ENCODE data around the gene LNX1. TPM values are rescaled to one million over a fixed set of nuclear protein-coding genes. Genes with fewer than 3 reads are reported as not detected.

The LNX1 gene
- total and polyA plus RNA-seq, 2 donors, result 1.6 to 6.4 TPM

- Histone ChIP-seq H3K36me3 (ENCODE audit: control insufficient read depth in 2 of 2, insufficient read depth in 2 of 2, low read length in 1 of 2) (no peaks in the 10 kb centered on the region), H3K27ac (ENCODE audit: low read depth in 1 of 2, low read length in 1 of 2) (no peak overlapping the region), H3K4me3 (ENCODE audit: low read length in 2 of 2) (no peak overlapping the region), H3K27me3 (ENCODE audit: control insufficient read depth in 2 of 2, insufficient read depth in 1 of 2, low read length in 1 of 2) (no peaks in the 10 kb centered on the region), H3K9me3 (ENCODE audit: control insufficient read depth in 2 of 2, insufficient read depth in 1 of 2, low read length in 1 of 2) (no peaks in the 10 kb centered on the region), H3K4me1 (ENCODE audit: control insufficient read depth in 2 of 2, insufficient read depth in 2 of 2, low read length in 2 of 2) (no peaks in the 10 kb centered on the region)
- WGBS, result 93% methylated on average over 5 of the region's 5 CpGs
- no peak for DNase-seq (ENCODE audit: low read depth in 6 of 9, low spot score in 9 of 9)
These were observed 19.2 kb downstream of the LNX1 start for GRCh38 chr4:53571936-53572599.

GRCh38 chr4:53563824-53564223, 27.5 kb downstream of the LNX1 start:
- Histone ChIP-seq H3K4me1 (ENCODE audit: control insufficient read depth in 2 of 2, insufficient read depth in 2 of 2, low read length in 2 of 2) (no peaks in the 10 kb centered on the region), H3K9me3 (ENCODE audit: control insufficient read depth in 2 of 2, insufficient read depth in 1 of 2, low read length in 1 of 2) (no peaks in the 10 kb centered on the region), H3K27ac (ENCODE audit: low read depth in 1 of 2, low read length in 1 of 2) (no peak overlapping the region), H3K36me3 (ENCODE audit: control insufficient read depth in 2 of 2, insufficient read depth in 2 of 2, low read length in 1 of 2) (no peaks in the 10 kb centered on the region), H3K4me3 (ENCODE audit: low read length in 2 of 2) (no peak overlapping the region), H3K27me3 (ENCODE audit: control insufficient read depth in 2 of 2, insufficient read depth in 1 of 2, low read length in 1 of 2) (no peaks in the 10 kb centered on the region)
- WGBS, result 75% methylated on average over 4 of the region's 4 CpGs
- no peak for DNase-seq (ENCODE audit: low read depth in 6 of 9, low spot score in 9 of 9)

GRCh38 chr4:53562409-53562808, 28.9 kb downstream of the LNX1 start:
- WGBS, result 74% methylated on average over 2 of the region's 2 CpGs
- Histone ChIP-seq H3K27ac (ENCODE audit: low read depth in 1 of 2, low read length in 1 of 2) (no peak overlapping the region), H3K4me3 (ENCODE audit: low read length in 2 of 2) (no peak overlapping the region), H3K4me1 (ENCODE audit: control insufficient read depth in 2 of 2, insufficient read depth in 2 of 2, low read length in 2 of 2) (peaks cover 0 to 4% of the 10 kb centered on the region in 2 donors), H3K36me3 (ENCODE audit: control insufficient read depth in 2 of 2, insufficient read depth in 2 of 2, low read length in 1 of 2) (no peaks in the 10 kb centered on the region), H3K9me3 (ENCODE audit: control insufficient read depth in 2 of 2, insufficient read depth in 1 of 2, low read length in 1 of 2) (no peaks in the 10 kb centered on the region), H3K27me3 (ENCODE audit: control insufficient read depth in 2 of 2, insufficient read depth in 1 of 2, low read length in 1 of 2) (no peaks in the 10 kb centered on the region)
- no peak for DNase-seq (ENCODE audit: low read depth in 6 of 9, low spot score in 9 of 9)

- DNase-seq (ENCODE audit: low read depth in 6 of 9, low spot score in 9 of 9), result no peak
- Histone ChIP-seq H3K27me3 (ENCODE audit: control insufficient read depth in 2 of 2, insufficient read depth in 1 of 2, low read length in 1 of 2) (no peaks in the 10 kb centered on the region), H3K4me1 (ENCODE audit: control insufficient read depth in 2 of 2, insufficient read depth in 2 of 2, low read length in 2 of 2) (peaks cover 0 to 4% of the 10 kb centered on the region in 2 donors), H3K36me3 (ENCODE audit: control insufficient read depth in 2 of 2, insufficient read depth in 2 of 2, low read length in 1 of 2) (no peaks in the 10 kb centered on the region), H3K9me3 (ENCODE audit: control insufficient read depth in 2 of 2, insufficient read depth in 1 of 2, low read length in 1 of 2) (no peaks in the 10 kb centered on the region), H3K27ac (ENCODE audit: low read depth in 1 of 2, low read length in 1 of 2) (no peak overlapping the region), H3K4me3 (ENCODE audit: low read length in 2 of 2) (no peak overlapping the region)
- WGBS, result 87% methylated on average over 3 of the region's 3 CpGs
These were observed 32.2 kb downstream of the LNX1 start for GRCh38 chr4:53559021-53559620.

GRCh38 chr4:53558065-53558801, 33.1 kb downstream of the LNX1 start:
- Histone ChIP-seq H3K4me3 (ENCODE audit: low read length in 2 of 2) (no peak overlapping the region), H3K27ac (ENCODE audit: low read depth in 1 of 2, low read length in 1 of 2) (no peak overlapping the region), H3K36me3 (ENCODE audit: control insufficient read depth in 2 of 2, insufficient read depth in 2 of 2, low read length in 1 of 2) (no peaks in the 10 kb centered on the region), H3K9me3 (ENCODE audit: control insufficient read depth in 2 of 2, insufficient read depth in 1 of 2, low read length in 1 of 2) (no peaks in the 10 kb centered on the region), H3K27me3 (ENCODE audit: control insufficient read depth in 2 of 2, insufficient read depth in 1 of 2, low read length in 1 of 2) (no peaks in the 10 kb centered on the region), H3K4me1 (ENCODE audit: control insufficient read depth in 2 of 2, insufficient read depth in 2 of 2, low read length in 2 of 2) (peaks cover 0 to 4% of the 10 kb centered on the region in 2 donors)
- WGBS, result 81% methylated on average over 12 of the region's 12 CpGs
- DNase-seq (ENCODE audit: low read depth in 6 of 9, low spot score in 9 of 9), result no peak

- WGBS, result 83% methylated on average over 5 of the region's 5 CpGs
- no peak overlapping the region for H3K27ac ChIP-seq (ENCODE audit: low read depth in 1 of 2, low read length in 1 of 2)
- peaks cover 0 to 4% of the 10 kb centered on the region in 2 donors for H3K4me1 ChIP-seq (ENCODE audit: control insufficient read depth in 2 of 2, insufficient read depth in 2 of 2, low read length in 2 of 2)
- no peaks in the 10 kb centered on the region for H3K36me3 ChIP-seq (ENCODE audit: control insufficient read depth in 2 of 2, insufficient read depth in 2 of 2, low read length in 1 of 2)
- DNase-seq (ENCODE audit: low read depth in 6 of 9, low spot score in 9 of 9), result no peak
- H3K9me3 ChIP-seq (ENCODE audit: control insufficient read depth in 2 of 2, insufficient read depth in 1 of 2, low read length in 1 of 2), result no peaks in the 10 kb centered on the region
- no peak overlapping the region for H3K4me3 ChIP-seq (ENCODE audit: low read length in 2 of 2)
- no peaks in the 10 kb centered on the region for H3K27me3 ChIP-seq (ENCODE audit: control insufficient read depth in 2 of 2, insufficient read depth in 1 of 2, low read length in 1 of 2)
These were observed 33.6 kb downstream of the LNX1 start for GRCh38 chr4:53557669-53558064.

- no peak for DNase-seq (ENCODE audit: low read depth in 6 of 9, low spot score in 9 of 9)
- 94% methylated on average over 2 of the region's 2 CpGs for WGBS
- Histone ChIP-seq H3K4me3 (ENCODE audit: low read length in 2 of 2) (no peak overlapping the region), H3K9me3 (ENCODE audit: control insufficient read depth in 2 of 2, insufficient read depth in 1 of 2, low read length in 1 of 2) (no peaks in the 10 kb centered on the region), H3K27ac (ENCODE audit: low read depth in 1 of 2, low read length in 1 of 2) (no peak overlapping the region), H3K27me3 (ENCODE audit: control insufficient read depth in 2 of 2, insufficient read depth in 1 of 2, low read length in 1 of 2) (no peaks in the 10 kb centered on the region), H3K4me1 (ENCODE audit: control insufficient read depth in 2 of 2, insufficient read depth in 2 of 2, low read length in 2 of 2) (peaks cover 0 to 4% of the 10 kb centered on the region in 2 donors), H3K36me3 (ENCODE audit: control insufficient read depth in 2 of 2, insufficient read depth in 2 of 2, low read length in 1 of 2) (no peaks in the 10 kb centered on the region)
These were observed 34.6 kb downstream of the LNX1 start for GRCh38 chr4:53556651-53557050.

- no peaks in the 10 kb centered on the region for H3K27me3 ChIP-seq (ENCODE audit: control insufficient read depth in 2 of 2, insufficient read depth in 1 of 2, low read length in 1 of 2)
- H3K36me3 ChIP-seq (ENCODE audit: control insufficient read depth in 2 of 2, insufficient read depth in 2 of 2, low read length in 1 of 2), result no peaks in the 10 kb centered on the region
- no peak overlapping the region for H3K27ac ChIP-seq (ENCODE audit: low read depth in 1 of 2, low read length in 1 of 2)
- H3K9me3 ChIP-seq (ENCODE audit: control insufficient read depth in 2 of 2, insufficient read depth in 1 of 2, low read length in 1 of 2), result no peaks in the 10 kb centered on the region
- 98% methylated on average over 9 of the region's 9 CpGs for WGBS
- no peak overlapping the region for H3K4me3 ChIP-seq (ENCODE audit: low read length in 2 of 2)
- no peak for DNase-seq (ENCODE audit: low read depth in 6 of 9, low spot score in 9 of 9)
- peaks cover 0 to 4% of the 10 kb centered on the region in 2 donors for H3K4me1 ChIP-seq (ENCODE audit: control insufficient read depth in 2 of 2, insufficient read depth in 2 of 2, low read length in 2 of 2)
These were observed 37.6 kb downstream of the LNX1 start for GRCh38 chr4:53553486-53554210.

GRCh38 chr4:53552711-53553110, 38.6 kb downstream of the LNX1 start:
- no peak for DNase-seq (ENCODE audit: low read depth in 6 of 9, low spot score in 9 of 9)
- no peaks in the 10 kb centered on the region for H3K4me1 ChIP-seq (ENCODE audit: control insufficient read depth in 2 of 2, insufficient read depth in 2 of 2, low read length in 2 of 2)
- H3K27me3 ChIP-seq (ENCODE audit: control insufficient read depth in 2 of 2, insufficient read depth in 1 of 2, low read length in 1 of 2), result no peaks in the 10 kb centered on the region
- no peak overlapping the region for H3K4me3 ChIP-seq (ENCODE audit: low read length in 2 of 2)
- WGBS, result 87% methylated on average over 3 of the region's 3 CpGs
- no peaks in the 10 kb centered on the region for H3K36me3 ChIP-seq (ENCODE audit: control insufficient read depth in 2 of 2, insufficient read depth in 2 of 2, low read length in 1 of 2)
- no peaks in the 10 kb centered on the region for H3K9me3 ChIP-seq (ENCODE audit: control insufficient read depth in 2 of 2, insufficient read depth in 1 of 2, low read length in 1 of 2)
- H3K27ac ChIP-seq (ENCODE audit: low read depth in 1 of 2, low read length in 1 of 2), result no peak overlapping the region

Data from thymus (tissue), 11 donors.